Astrocyte of the cerebellum (primary cell): ENCODE measurements around the gene VTA1.
"Not testable (repeated sequence)": the region's sequence is repeated elsewhere in the genome, so short reads cannot be mapped to it uniquely, and the experiment has no call there.

Experiments used
- DNase-seq: peaks from one replicate; pipeline ENCODE4 v3.0.0-alpha.2; 2011; ENCODE audit warnings: low read depth
- H3K4me3 ChIP-seq: 2 replicates; pipeline ENCODE4 v1.5.1; 2011; ENCODE audit warnings: mild to moderate bottlenecking, low read depth, low read length, moderate library complexity
- CTCF ChIP-seq: IDR thresholded peaks from 2 replicates; pipeline ENCODE4 v1.5.1; 2012; ENCODE audit warnings: low read length, low read depth, moderate library complexity, mild to moderate bottlenecking; ENCODE audit errors: missing control alignments
- in situ Hi-C: cut with HindIII; loops from 2 replicates; pipeline ENCODE4 v1.10.0; 2017; ENCODE audit warnings: low sequenced_read_pairs

The VTA1 gene

GRCh38 chr6:142154336-142154735, 7.3 kb downstream of the VTA1 start:
- in situ Hi-C loops: no loop called here
- TF ChIP-seq CTCF: no peak
- no peak overlapping the region for H3K4me3 ChIP-seq
- DNase-seq: no peak

- in situ Hi-C loops: loop anchor here (5.0 kb wide), 1 partner anchor 47 kb away; no protein-coding TSS in a partner anchor
These were observed 8.0 kb downstream of the VTA1 start for GRCh38 chr6:142155091-142155490.

GRCh38 chr6:142155895-142156757, 9.1 kb downstream of the VTA1 start:
- no peak overlapping the region for H3K4me3 ChIP-seq
- no peak for TF ChIP-seq CTCF
- in situ Hi-C loops: loop anchor here (5.0 kb wide), 1 partner anchor 46 kb away; no protein-coding TSS in a partner anchor
- no peak for DNase-seq

More at GRCh38 chr6:142155091-142155490, 8.0 kb downstream of the VTA1 start:
- no peak overlapping the region for H3K4me3 ChIP-seq
- TF ChIP-seq CTCF: no peak
- no peak for DNase-seq

- not testable (repeated sequence) for DNase-seq, H3K4me3 ChIP-seq
- in situ Hi-C loops: loop anchor here (5.0 kb wide), 1 partner anchor 46 kb away; no protein-coding TSS in a partner anchor
These were observed 9.7 kb downstream of the VTA1 start for GRCh38 chr6:142156758-142157068.

- no peak for DNase-seq
- in situ Hi-C loops: no loop called here
- H3K4me3 ChIP-seq: no peak overlapping the region
- TF ChIP-seq CTCF: no peak
These were observed 15.7 kb downstream of the VTA1 start for GRCh38 chr6:142162780-142163179.

GRCh38 chr6:142165227-142165626, 18.2 kb downstream of the VTA1 start:
- H3K4me3 ChIP-seq: no peak overlapping the region
- no peak for DNase-seq
- in situ Hi-C loops: no loop called here
- TF ChIP-seq CTCF: no peak

- in situ Hi-C loops: no loop called here
- H3K4me3 ChIP-seq: no peak overlapping the region
- no peak for DNase-seq
- TF ChIP-seq CTCF: no peak
These were observed 20.0 kb downstream of the VTA1 start for GRCh38 chr6:142167071-142167470.
